AG20443 (cell line): ENCODE data around the gene SCN3A.

Source experiments
- DNase-seq: peaks from one replicate; pipeline ENCODE4 v3.0.0; 2012; ENCODE audit warnings: low spot score, mixed read lengths

Gene SCN3A

GRCh38 chr2:165112133-165112573 is 91.7 kb downstream of the SCN3A start:
- DNase-seq: no peak

GRCh38 chr2:165110394-165110793 is 93.5 kb downstream of the SCN3A start:
- no peak for DNase-seq

- no peak for DNase-seq
These were observed 93.9 kb downstream of the SCN3A start for GRCh38 chr2:165109915-165110314.

GRCh38 chr2:165105926-165106325 is 97.9 kb downstream of the SCN3A start:
- DNase-seq: no peak

GRCh38 chr2:165087933-165088901 is 115.6 kb downstream of the SCN3A start:
- DNase-seq: no peak

GRCh38 chr2:165086337-165086736 is 117.5 kb downstream of the SCN3A start:
- no peak for DNase-seq

- no peak for DNase-seq
These were observed 120.5 kb downstream of the SCN3A start for GRCh38 chr2:165083326-165083725.

GRCh38 chr2:165082479-165082878 is 121.4 kb downstream of the SCN3A start:
- no peak for DNase-seq

GRCh38 chr2:165081276-165081675 is 122.6 kb downstream of the SCN3A start:
- no peak for DNase-seq

GRCh38 chr2:165079432-165079831 is 124.4 kb downstream of the SCN3A start:
- no peak for DNase-seq

GRCh38 chr2:165078913-165079312 is 124.9 kb downstream of the SCN3A start:
- no peak for DNase-seq

- no peak for DNase-seq
These were observed 129.0 kb downstream of the SCN3A start for GRCh38 chr2:165074884-165075283.

- DNase-seq: no peak
These were observed 129.5 kb downstream of the SCN3A start for GRCh38 chr2:165074323-165074722.

- no peak for DNase-seq
These were observed 133.8 kb downstream of the SCN3A start for GRCh38 chr2:165070076-165070475.

- no peak for DNase-seq
These were observed 134.7 kb downstream of the SCN3A start for GRCh38 chr2:165069151-165069550.

- no peak for DNase-seq
These were observed 135.4 kb downstream of the SCN3A start for GRCh38 chr2:165068487-165068757.

- DNase-seq: peak; percentile 57
These were observed 136.0 kb downstream of the SCN3A start for GRCh38 chr2:165067643-165068486.

GRCh38 chr2:165064743-165065142 is 139.1 kb downstream of the SCN3A start:
- no peak for DNase-seq

- DNase-seq: no peak
These were observed 143.4 kb downstream of the SCN3A start for GRCh38 chr2:165060411-165060810.

- DNase-seq: no peak
These were observed 145.2 kb downstream of the SCN3A start for GRCh38 chr2:165058476-165059265.

GRCh38 chr2:165057931-165058330 is 145.9 kb downstream of the SCN3A start:
- DNase-seq: no peak

- DNase-seq: no peak
These were observed 146.5 kb downstream of the SCN3A start for GRCh38 chr2:165057308-165057707.
